Muscle layer of duodenum (tissue), 2 donors: ENCODE results near the gene KRT36.

ENCODE experiments used
- H3K27ac ChIP-seq: one replicate; pipeline ENCODE4 v1.7.0; 2013; ENCODE audit warnings: mild to moderate bottlenecking, low read length
- H3K27me3 ChIP-seq: one replicate; pipeline ENCODE4 v1.7.0; 2013; ENCODE audit warnings: low read depth, mild to moderate bottlenecking, control low read depth, low read length
- H3K36me3 ChIP-seq, 2 donors: one replicate each; pipeline ENCODE4 v1.7.0; 2013; ENCODE audit warnings: low read length in 2 of 2, control low read depth in 1 of 2, mild to moderate bottlenecking in 1 of 2; ENCODE audit not compliant: insufficient read depth in 2 of 2, control insufficient read depth in 1 of 2
- H3K4me1 ChIP-seq, 2 donors: one replicate each; pipeline ENCODE4 v1.7.0; 2013; ENCODE audit warnings: low read length in 2 of 2, mild to moderate bottlenecking in 2 of 2, control low read depth in 1 of 2, moderate library complexity in 1 of 2; ENCODE audit not compliant: insufficient read depth in 2 of 2, control insufficient read depth in 1 of 2
- H3K4me3 ChIP-seq, 2 donors: one replicate each; pipeline ENCODE4 v1.7.0; 2013; ENCODE audit warnings: low read length in 2 of 2, low read depth in 1 of 2, mild to moderate bottlenecking in 1 of 2
- H3K9me3 ChIP-seq, 2 donors: one replicate each; pipeline ENCODE4 v1.7.0; 2013; ENCODE audit warnings: low read length in 2 of 2, control low read depth in 1 of 2, mild to moderate bottlenecking in 1 of 2; ENCODE audit not compliant: control insufficient read depth in 1 of 2
- donor health status: healthy.

The KRT36 gene

GRCh38 chr17:41489531-41489930 is at the start of gene KRT36:
KRT36 (minus strand) TSS chr17:41489910; CDS start chr17:41489864, 46 bp downstream.
- Histone ChIP-seq H3K36me3 (no peaks in the 10 kb centered on the region), H3K4me1 (no peaks in the 10 kb centered on the region), H3K27me3 (no peaks in the 10 kb centered on the region), H3K27ac (no peak within 1 kb of the TSS), H3K4me3 (no peak within 1 kb of the TSS), H3K9me3 (no peaks in the 10 kb centered on the region)

DNA sequence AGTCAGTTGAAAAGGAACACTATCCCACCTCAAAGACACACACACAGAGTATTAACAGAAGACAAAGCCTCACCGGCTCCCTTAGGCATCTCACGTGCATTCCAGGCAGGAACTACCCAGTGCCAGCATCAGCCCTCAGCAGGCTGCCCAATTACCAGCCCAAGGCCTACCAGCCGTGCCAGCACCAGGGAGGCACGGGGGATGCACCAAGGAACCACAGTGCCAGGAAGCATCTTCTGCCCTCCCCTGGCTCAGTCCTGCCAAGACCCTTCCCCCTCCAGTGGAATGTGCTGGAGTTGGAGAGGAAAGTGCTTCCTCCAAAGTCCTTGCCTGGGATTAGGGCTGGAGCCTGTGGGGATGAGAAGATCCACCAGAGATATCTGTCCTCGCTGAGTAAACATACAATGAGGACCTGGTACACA is 49.4 kb upstream of the KRT36 start:
- Histone ChIP-seq H3K36me3 (no peaks in the 10 kb centered on the region), H3K4me3 (no peak overlapping the region), H3K27me3 (peaks cover 4% of the 10 kb centered on the region), H3K27ac (no peak overlapping the region), H3K4me1 (no peaks in the 10 kb centered on the region), H3K9me3 (no peaks in the 10 kb centered on the region)

DNA sequence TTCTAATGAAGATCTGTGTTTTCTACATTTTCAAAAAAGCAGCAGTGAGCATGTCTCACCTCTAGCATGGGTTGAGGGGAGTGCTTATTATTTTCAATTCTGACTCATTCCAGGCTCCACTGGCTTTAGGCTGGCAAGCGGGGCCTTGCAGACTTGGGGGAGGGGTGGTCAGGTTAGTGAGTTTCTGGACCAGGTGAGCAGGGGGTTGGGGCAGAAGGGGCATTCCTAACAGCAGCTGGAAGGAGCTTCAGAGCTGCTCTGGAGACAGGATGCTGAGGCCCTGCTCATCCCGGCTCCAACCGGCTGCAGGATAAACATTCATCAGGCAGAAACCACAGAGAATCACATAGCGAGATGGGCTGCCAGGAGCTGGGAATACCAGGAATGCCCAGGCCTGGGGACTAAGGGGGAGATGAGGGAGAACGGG is 48.9 kb upstream of the KRT36 start:
- peaks cover 4% of the 10 kb centered on the region for H3K27me3 ChIP-seq
- H3K36me3 ChIP-seq, result no peaks in the 10 kb centered on the region

GRCh38 chr17:41537990-41538389 is 48.3 kb upstream of the KRT36 start:
- Histone ChIP-seq H3K9me3 (no peaks in the 10 kb centered on the region), H3K27ac (no peak overlapping the region), H3K36me3 (no peaks in the 10 kb centered on the region), H3K4me3 (no peak overlapping the region), H3K27me3 (peaks cover 4% of the 10 kb centered on the region), H3K4me1 (no peaks in the 10 kb centered on the region)

More for the DNA sequence above, 48.9 kb upstream of the KRT36 start:
- H3K27ac ChIP-seq, result no peak overlapping the region
- no peaks in the 10 kb centered on the region for H3K9me3 ChIP-seq
- no peaks in the 10 kb centered on the region for H3K4me1 ChIP-seq
- H3K4me3 ChIP-seq, result no peak overlapping the region

DNA sequence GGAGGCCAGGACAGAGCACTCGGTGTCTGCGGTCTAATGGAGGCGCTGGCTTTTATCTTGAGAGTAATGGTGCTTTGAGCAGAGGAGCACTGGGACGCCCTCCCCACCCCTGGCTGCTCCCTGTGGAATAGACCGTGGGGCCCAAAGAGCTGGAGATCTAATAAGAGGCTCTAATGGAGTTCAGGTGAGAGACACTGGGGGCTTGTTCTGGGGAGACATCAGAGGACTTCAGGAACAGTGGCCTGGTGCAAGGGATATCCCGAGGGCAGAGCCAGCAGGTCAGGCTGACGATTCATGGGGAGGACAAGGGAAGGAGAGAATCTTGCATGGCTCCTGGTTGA is 47.9 kb upstream of the KRT36 start:
- Histone ChIP-seq H3K9me3 (no peaks in the 10 kb centered on the region), H3K36me3 (no peaks in the 10 kb centered on the region), H3K4me1 (no peaks in the 10 kb centered on the region), H3K4me3 (no peak overlapping the region), H3K27ac (no peak overlapping the region), H3K27me3 (peaks cover 4% of the 10 kb centered on the region)

GRCh38 chr17:41536741-41537613 is 47.3 kb upstream of the KRT36 start:
- Histone ChIP-seq H3K4me1 (no peaks in the 10 kb centered on the region), H3K27me3 (peaks cover 4% of the 10 kb centered on the region), H3K27ac (no peak overlapping the region), H3K9me3 (no peaks in the 10 kb centered on the region), H3K4me3 (no peak overlapping the region), H3K36me3 (no peaks in the 10 kb centered on the region)

GRCh38 chr17:41535764-41536481 is 46.2 kb upstream of the KRT36 start:
- H3K36me3 ChIP-seq, result no peaks in the 10 kb centered on the region
- no peak overlapping the region for H3K4me3 ChIP-seq
- no peaks in the 10 kb centered on the region for H3K9me3 ChIP-seq
- no peaks in the 10 kb centered on the region for H3K4me1 ChIP-seq
- peaks cover 4% of the 10 kb centered on the region for H3K27me3 ChIP-seq
- no peak overlapping the region for H3K27ac ChIP-seq

DNA sequence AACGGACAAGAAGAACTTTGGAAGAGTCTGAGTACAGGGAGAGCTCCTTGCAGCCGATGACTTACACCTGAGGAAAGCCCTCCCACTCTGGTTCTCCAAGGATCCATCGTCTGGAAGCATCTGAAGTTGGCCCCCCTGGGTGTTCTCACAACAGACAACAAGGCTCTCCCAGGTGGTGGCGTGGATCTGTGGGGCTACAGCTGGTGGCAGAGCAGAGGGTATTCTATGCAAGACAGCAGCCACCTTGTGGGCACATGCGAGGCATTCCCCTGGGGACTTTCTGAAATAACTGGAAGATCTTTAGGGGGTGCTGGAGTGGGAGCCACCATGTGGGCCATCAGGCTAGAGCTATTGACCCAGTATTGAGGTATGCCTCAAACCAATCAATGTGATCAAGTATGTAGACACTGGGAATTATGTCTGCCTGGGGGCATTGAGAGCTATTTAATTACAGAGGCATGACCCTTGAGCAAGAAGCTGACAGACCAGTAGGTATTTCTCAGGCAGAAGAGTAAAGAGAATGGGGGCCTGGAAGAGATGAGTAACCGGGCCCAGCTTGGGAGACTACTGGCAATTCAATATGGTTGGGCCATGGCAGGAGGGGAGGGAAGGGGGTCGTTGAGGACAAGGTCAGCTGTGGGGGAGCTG is 45.3 kb upstream of the KRT36 start:
- Histone ChIP-seq H3K9me3 (no peaks in the 10 kb centered on the region), H3K27ac (no peak overlapping the region), H3K36me3 (no peaks in the 10 kb centered on the region), H3K27me3 (peaks cover 4% of the 10 kb centered on the region), H3K4me1 (no peaks in the 10 kb centered on the region), H3K4me3 (no peak overlapping the region)

DNA sequence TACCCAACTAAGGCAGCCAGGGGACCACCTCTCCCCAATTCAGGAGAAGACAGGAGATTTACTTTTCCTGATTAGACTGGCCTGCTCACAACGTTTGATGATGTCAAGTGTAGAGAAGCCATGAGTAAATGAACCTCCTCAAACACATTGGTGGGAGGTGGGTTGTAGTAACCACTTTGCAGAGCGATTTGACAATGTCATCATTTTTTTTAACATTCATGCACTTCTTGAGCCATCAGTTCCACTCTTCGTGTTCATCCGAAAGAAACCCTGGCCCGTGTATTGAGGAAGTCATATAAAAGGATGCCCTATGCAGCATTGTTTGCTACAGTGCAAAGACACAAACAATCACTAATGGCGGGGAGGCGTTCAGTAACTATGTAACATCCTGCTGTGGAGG is 43.9 kb upstream of the KRT36 start:
- Histone ChIP-seq H3K27ac (no peak overlapping the region), H3K4me3 (no peak overlapping the region), H3K9me3 (no peaks in the 10 kb centered on the region), H3K4me1 (no peaks in the 10 kb centered on the region), H3K36me3 (no peaks in the 10 kb centered on the region), H3K27me3 (peaks cover 12% of the 10 kb centered on the region)

DNA sequence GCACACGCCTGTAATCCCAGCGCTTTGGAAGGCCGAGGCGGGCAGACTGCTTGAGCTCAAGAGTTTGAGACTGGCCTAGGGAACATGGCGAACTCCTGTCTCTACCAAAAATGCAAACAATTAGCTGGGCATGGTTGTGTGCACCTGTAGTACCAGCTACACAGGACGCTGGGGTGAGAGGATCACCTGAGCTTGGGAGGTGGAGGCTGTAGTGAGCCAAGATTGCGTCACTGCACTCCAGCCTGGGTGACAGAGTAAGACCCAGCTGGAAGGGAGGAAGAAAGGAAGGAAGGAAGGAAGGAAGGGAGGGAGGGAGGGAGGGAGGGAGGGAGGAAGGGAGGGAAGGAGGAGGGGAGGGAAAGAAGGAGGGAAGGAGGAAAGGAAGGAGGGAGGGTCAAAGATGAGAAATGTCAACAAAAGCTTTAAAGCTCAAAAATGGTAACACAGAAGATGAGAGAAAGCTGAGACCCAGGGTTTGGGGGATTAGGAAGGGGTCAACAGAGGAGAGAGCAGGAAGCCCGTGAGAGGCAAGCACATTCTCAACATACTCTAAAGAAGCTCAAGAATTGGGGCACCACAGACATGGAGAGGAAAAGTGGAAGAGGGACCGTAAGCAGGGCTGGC is 43.3 kb upstream of the KRT36 start:
- H3K27ac ChIP-seq, result no peak overlapping the region
- H3K36me3 ChIP-seq, result no peaks in the 10 kb centered on the region
- peaks cover 16% of the 10 kb centered on the region for H3K27me3 ChIP-seq
- H3K4me1 ChIP-seq, result peaks cover 0 to 4% of the 10 kb centered on the region in 2 donors
- no peaks in the 10 kb centered on the region for H3K9me3 ChIP-seq
- no peak overlapping the region for H3K4me3 ChIP-seq

GRCh38 chr17:41531993-41532392 is 42.3 kb upstream of the KRT36 start:
- Histone ChIP-seq H3K4me3 (no peak overlapping the region), H3K36me3 (no peaks in the 10 kb centered on the region), H3K4me1 (peaks cover 0 to 11% of the 10 kb centered on the region in 2 donors), H3K27me3 (peaks cover 24% of the 10 kb centered on the region), H3K9me3 (no peaks in the 10 kb centered on the region), H3K27ac (no peak overlapping the region)
